Measurements from ENCODE around the gene ALG1. TPM values are rescaled to one million over a fixed set of nuclear protein-coding genes. Genes with fewer than 3 reads are reported as not detected.

The ALG1 gene
- total and polyA plus RNA-seq, 2 of the 13 experiments (the other 11 are each of a cell fraction or from before 2014, with no cell fraction given), result 43.3 to 75.6 TPM

DNA sequence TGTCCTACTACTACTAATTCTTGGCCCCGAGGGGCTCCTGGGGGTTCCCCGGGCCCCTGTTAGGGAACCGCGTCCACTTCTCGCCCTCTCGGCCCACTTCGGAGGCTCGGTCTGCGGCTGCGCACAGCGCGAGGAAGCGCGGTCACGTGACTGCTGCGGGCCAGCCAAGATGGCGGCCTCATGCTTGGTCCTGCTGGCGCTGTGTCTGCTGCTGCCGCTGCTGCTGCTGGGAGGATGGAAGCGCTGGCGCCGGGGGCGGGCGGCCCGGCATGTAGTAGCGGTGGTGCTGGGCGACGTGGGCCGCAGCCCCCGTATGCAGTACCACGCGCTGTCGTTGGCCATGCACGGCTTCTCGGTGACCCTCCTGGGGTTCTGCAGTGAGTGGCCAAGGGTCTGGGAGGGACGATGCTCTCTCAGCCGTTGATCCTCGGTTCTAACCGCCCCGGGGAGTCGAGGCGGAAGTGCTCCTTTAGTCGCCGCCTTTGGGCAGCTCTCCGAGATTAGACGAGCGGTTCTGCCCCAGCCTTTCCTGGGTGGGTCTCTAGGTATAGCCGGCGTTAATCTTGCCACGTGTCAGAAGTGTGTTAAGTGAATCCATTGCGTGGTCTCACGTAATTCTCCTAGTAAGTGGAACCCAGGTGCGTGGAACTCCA is at the start of gene ALG1 (continued):
- TF ChIP-seq ZBTB3 (CRISPR knock-in tag; IDR thresholded peaks at IDR 0.05; ENCODE audit: borderline replicate concordance, low read depth), result no peak; the same call in 1 of the 2 replicates
- TF ChIP-seq, protein P1, sequence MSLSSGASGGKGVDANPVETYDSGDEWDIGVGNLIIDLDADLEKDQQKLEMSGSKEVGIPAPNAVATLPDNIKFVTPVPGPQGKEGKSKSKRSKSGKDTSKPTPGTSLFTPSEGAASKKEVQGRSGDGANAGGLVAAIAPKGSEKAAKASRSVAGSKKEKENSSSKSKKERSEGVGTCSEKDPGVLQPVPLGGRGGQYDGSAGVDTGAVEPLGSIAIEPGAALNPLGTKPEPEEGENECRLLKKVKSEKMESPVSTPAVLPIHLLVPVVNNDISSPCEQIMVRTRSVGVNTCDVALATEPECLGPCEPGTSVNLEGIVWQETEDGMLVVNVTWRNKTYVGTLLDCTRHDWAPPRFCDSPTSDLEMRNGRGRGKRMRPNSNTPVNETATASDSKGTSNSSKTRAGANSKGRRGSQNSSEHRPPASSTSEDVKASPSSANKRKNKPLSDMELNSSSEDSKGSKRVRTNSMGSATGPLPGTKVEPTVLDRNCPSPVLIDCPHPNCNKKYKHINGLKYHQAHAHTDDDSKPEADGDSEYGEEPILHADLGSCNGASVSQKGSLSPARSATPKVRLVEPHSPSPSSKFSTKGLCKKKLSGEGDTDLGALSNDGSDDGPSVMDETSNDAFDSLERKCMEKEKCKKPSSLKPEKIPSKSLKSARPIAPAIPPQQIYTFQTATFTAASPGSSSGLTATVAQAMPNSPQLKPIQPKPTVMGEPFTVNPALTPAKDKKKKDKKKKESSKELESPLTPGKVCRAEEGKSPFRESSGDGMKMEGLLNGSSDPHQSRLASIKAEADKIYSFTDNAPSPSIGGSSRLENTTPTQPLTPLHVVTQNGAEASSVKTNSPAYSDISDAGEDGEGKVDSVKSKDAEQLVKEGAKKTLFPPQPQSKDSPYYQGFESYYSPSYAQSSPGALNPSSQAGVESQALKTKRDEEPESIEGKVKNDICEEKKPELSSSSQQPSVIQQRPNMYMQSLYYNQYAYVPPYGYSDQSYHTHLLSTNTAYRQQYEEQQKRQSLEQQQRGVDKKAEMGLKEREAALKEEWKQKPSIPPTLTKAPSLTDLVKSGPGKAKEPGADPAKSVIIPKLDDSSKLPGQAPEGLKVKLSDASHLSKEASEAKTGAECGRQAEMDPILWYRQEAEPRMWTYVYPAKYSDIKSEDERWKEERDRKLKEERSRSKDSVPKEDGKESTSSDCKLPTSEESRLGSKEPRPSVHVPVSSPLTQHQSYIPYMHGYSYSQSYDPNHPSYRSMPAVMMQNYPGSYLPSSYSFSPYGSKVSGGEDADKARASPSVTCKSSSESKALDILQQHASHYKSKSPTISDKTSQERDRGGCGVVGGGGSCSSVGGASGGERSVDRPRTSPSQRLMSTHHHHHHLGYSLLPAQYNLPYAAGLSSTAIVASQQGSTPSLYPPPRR (CRISPR knock-in tag; IDR thresholded peaks at IDR 0.05; ENCODE audit: borderline replicate concordance), result no peak
- peak; percentile 79; the same call in 1 of the 2 replicates for TF ChIP-seq ZNF446 (CRISPR knock-in tag; IDR thresholded peaks at IDR 0.05)
- peak; percentile 59 for TF ChIP-seq ZNF746 (CRISPR knock-in tag; IDR thresholded peaks at IDR 0.05)
- peak; percentile 60 for TF ChIP-seq FOSL2 (CRISPR knock-in tag; IDR thresholded peaks at IDR 0.05)
- TF ChIP-seq ELF3 (CRISPR knock-in tag; IDR thresholded peaks at IDR 0.05), result peak; percentile 91
- peak; percentile 94 for TF ChIP-seq TBX2 (CRISPR knock-in tag; IDR thresholded peaks at IDR 0.05; ENCODE audit: borderline replicate concordance)
- no peak for TF ChIP-seq NONO (IDR thresholded peaks at IDR 0.05)
- peak; percentile 97 for TF ChIP-seq NONO (CRISPR knock-in tag; conservative IDR thresholded peaks at IDR 0.05)
- TF ChIP-seq POLR2A (IDR thresholded peaks at IDR 0.05; ENCODE audit: insufficient read depth in 1 of 2, low read depth in 2 of 2, low read length in 2 of 2), result peak; percentile 97 to 100
- TF ChIP-seq ZNF749 (CRISPR knock-in tag; IDR thresholded peaks at IDR 0.05; ENCODE audit: borderline replicate concordance), result peak; percentile 94
- no peak for TF ChIP-seq ZFP36 (IDR thresholded peaks at IDR 0.05; ENCODE audit: borderline replicate concordance, low read depth, low read length, partially characterized antibody)
- no peak; the same call in none of the 2 replicates for TF ChIP-seq RNF2 (conservative IDR thresholded peaks at IDR 0.05; ENCODE audit: low read depth)
- no peak; the same call in 1 of the 2 replicates for TF ChIP-seq HOXA7 (CRISPR knock-in tag; IDR thresholded peaks at IDR 0.05)
- no peak for TF ChIP-seq TRIM24 (CRISPR knock-in tag; IDR thresholded peaks at IDR 0.05)
- TF ChIP-seq MTA3 (CRISPR knock-in tag; IDR thresholded peaks at IDR 0.05), result no peak
- TF ChIP-seq, protein P2, sequence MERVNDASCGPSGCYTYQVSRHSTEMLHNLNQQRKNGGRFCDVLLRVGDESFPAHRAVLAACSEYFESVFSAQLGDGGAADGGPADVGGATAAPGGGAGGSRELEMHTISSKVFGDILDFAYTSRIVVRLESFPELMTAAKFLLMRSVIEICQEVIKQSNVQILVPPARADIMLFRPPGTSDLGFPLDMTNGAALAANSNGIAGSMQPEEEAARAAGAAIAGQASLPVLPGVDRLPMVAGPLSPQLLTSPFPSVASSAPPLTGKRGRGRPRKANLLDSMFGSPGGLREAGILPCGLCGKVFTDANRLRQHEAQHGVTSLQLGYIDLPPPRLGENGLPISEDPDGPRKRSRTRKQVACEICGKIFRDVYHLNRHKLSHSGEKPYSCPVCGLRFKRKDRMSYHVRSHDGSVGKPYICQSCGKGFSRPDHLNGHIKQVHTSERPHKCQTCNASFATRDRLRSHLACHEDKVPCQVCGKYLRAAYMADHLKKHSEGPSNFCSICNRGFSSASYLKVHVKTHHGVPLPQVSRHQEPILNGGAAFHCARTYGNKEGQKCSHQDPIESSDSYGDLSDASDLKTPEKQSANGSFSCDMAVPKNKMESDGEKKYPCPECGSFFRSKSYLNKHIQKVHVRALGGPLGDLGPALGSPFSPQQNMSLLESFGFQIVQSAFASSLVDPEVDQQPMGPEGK (CRISPR knock-in tag; IDR thresholded peaks at IDR 0.05), result peak; percentile 67
- peak; percentile 94; the same call in 1 of the 2 replicates for TF ChIP-seq ZNF558 (CRISPR knock-in tag; IDR thresholded peaks at IDR 0.05; ENCODE audit: borderline replicate concordance)
- TF ChIP-seq SMAD3 (CRISPR knock-in tag; IDR thresholded peaks at IDR 0.05), result peak; percentile 99; the same call in 1 of the 2 replicates
- TF ChIP-seq, protein P3, sequence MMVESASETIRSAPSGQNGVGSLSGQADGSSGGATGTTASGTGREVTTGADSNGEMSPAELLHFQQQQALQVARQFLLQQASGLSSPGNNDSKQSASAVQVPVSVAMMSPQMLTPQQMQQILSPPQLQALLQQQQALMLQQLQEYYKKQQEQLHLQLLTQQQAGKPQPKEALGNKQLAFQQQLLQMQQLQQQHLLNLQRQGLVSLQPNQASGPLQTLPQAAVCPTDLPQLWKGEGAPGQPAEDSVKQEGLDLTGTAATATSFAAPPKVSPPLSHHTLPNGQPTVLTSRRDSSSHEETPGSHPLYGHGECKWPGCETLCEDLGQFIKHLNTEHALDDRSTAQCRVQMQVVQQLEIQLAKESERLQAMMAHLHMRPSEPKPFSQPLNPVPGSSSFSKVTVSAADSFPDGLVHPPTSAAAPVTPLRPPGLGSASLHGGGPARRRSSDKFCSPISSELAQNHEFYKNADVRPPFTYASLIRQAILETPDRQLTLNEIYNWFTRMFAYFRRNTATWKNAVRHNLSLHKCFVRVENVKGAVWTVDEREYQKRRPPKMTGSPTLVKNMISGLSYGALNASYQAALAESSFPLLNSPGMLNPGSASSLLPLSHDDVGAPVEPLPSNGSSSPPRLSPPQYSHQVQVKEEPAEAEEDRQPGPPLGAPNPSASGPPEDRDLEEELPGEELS (CRISPR knock-in tag; IDR thresholded peaks at IDR 0.05), result peak; percentile 14; the same call in 1 of the 2 replicates
- TF ChIP-seq ATM (IDR thresholded peaks at IDR 0.05; ENCODE audit: borderline replicate concordance), result no peak
- no peak for TF ChIP-seq FOXM1 (CRISPR knock-in tag; IDR thresholded peaks at IDR 0.05)
- TF ChIP-seq ZNF550 (CRISPR knock-in tag; IDR thresholded peaks at IDR 0.05; ENCODE audit: borderline replicate concordance), result peak; percentile 92; the same call in 1 of the 2 replicates
